Heart left ventricle (tissue), 16 donors: ENCODE data around the gene VPS13C. TPM values are rescaled to one million over a fixed set of nuclear protein-coding genes. Genes with fewer than 3 reads are reported as not detected.

Experiments
- ATAC-seq, 4 donors: fragments of 200-7000 bp; cut with Tn5 transposase; one replicate each; pipeline ENCODE4 v1.9.1; 2020 to 2022; ENCODE audit warnings: moderate library complexity in 4 of 4, mild to moderate bottlenecking in 3 of 4, moderate number of reproducible peaks in 1 of 4
- DNase-seq, 5 donors: peaks; one replicate each; pipeline ENCODE4 v3.0.0-alpha.2; 2020
- H3K27ac ChIP-seq, 12 donors: fragments of 200-600 bp; sonication (generic) in 4 of 12; one replicate each; pipeline versions ENCODE4 v1.5.0 to v1.8.0; 2016 to 2022; ENCODE audit warnings: mild to moderate bottlenecking in 2 of 12
- H3K27me3 ChIP-seq, 9 donors: fragments of 200-600 bp; sonication (generic) in 2 of 9; one replicate each; pipeline versions ENCODE4 v1.5.1 to v1.8.0; 2016 to 2022; ENCODE audit warnings: mild to moderate bottlenecking in 3 of 9
- H3K36me3 ChIP-seq, 9 donors: fragments of 200-600 bp; sonication (generic) in 2 of 9; one replicate each; pipeline versions ENCODE4 v1.5.0 to v1.8.0; 2018 to 2022; ENCODE audit warnings: mild to moderate bottlenecking in 2 of 9
- H3K4me1 ChIP-seq, 12 donors: fragments of 200-600 bp; sonication (generic) in 4 of 12; one replicate each; pipeline versions ENCODE4 v1.5.0 to v1.8.0; 2016 to 2022; ENCODE audit warnings: mild to moderate bottlenecking in 3 of 12
- H3K4me3 ChIP-seq, 12 donors: fragments of 200-600 bp; sonication (generic) in 4 of 12; one replicate each; pipeline versions ENCODE4 v1.5.0 to v1.8.0; 2017 to 2022; ENCODE audit warnings: mild to moderate bottlenecking in 9 of 12, moderate library complexity in 4 of 12
- H3K9me3 ChIP-seq, 12 donors: fragments of 200-600 bp; sonication (generic) in 4 of 12; one replicate each; pipeline versions ENCODE4 v1.5.0 to v1.8.0; 2016 to 2022; ENCODE audit warnings: mild to moderate bottlenecking in 1 of 12
- POLR2A ChIP-seq, 2 donors: fragments of 450-650 bp; IDR thresholded peaks; one replicate each; pipeline ENCODE4 v1.6.1; 2017; ENCODE audit warnings: antibody characterized with exemption in 2 of 2, mild to moderate bottlenecking in 2 of 2, moderate library complexity in 2 of 2
- WGBS, 4 donors: extraction: QIAGEN DNeasy Blood & Tissue Kit in 2 of 4; methylation state at CpG; one replicate each; pipeline versions ENCODE4 v1.1.5 to v1.1.7; 2013 to 2018; 5-methylcytosine and 5-hydroxymethylcytosine counted together
- intact Hi-C, 10 donors: fragments of 100-400 bp; cut with DNase I; formaldehyde crosslinking; loops; one replicate each; pipeline versions ENCODE4 v1.11.1 to v1.14.2; 2022
- polyA plus RNA-seq, 2 donors: library from polyadenylated mRNA; stranded (reverse); fragments of 200-250 nt; gene quantifications; one replicate each; pipeline ENCODE4 v1.2.3, GENCODE V29; 2013
- total RNA-seq, 9 donors: library from RNA; depleted of rRNA in 2 of 9; stranded (reverse); fragments of >200 nt in 2 of 9; fragmentation: NEBNext Ultra II Directional in 3 of 9; extraction: Animal tissue kit (Norgen Biotek cat#: 25700) in 3 of 9; gene quantifications; one replicate each; pipeline versions ENCODE4 v1.1.0 to v1.2.4, GENCODE V29; 2016 to 2023
- TF ChIP-seq, protein P1 (sequence below), 12 donors: fragments of 200-600 bp; sonication (generic) in 4 of 12; IDR thresholded peaks; one replicate each; pipeline versions ENCODE4 v1.5.0 to v1.8.0; 2018 to 2022; ENCODE audit warnings: antibody characterized with exemption in 12 of 12, mild to moderate bottlenecking in 5 of 12
- donor health status: ischemic (EF 13 %, LVEDD 7.1; RV severe dilation, severe dysfunction).
- donor health status: healthy with polysubstance abuse.
- donor health status: DM: no; HTN: yes; CAD: no.
- donor health status: DM: no; HTN: no; CAD: no.
- donor health status: ischemic (EF 25% LVEDD 6.9; RV normal size, moderate dysfunction).
- donor health status: ischemic (EF 25% LVEDD 5.7; RV mildly dilated, moderate dysfunction).
- donor health status: healthy.
- donor health status: DM: yes; HTN: yes; CAD: no.
- donor health status: ischemic (EF 35%, LVEDD 5.7; RV mildly dilated, moderate dysfunction).
- donor health status: nonischemic (EF 11% LVEDD 7.7; RV severe dilation, severe dysfunction).
- donor health status: DM: yes; HTN: yes; CAD: no.
- donor health status: PGD.
- donor health status: ischemic (EF 29% LVEDD 5.4; RV normal size, mild dysfunction).
- donor health status: nonischemic (EF 23%, LVEDD 6.1; RV moderate dilation, normal function).

Gene VPS13C
- total and polyA plus RNA-seq, 11 donors = 9.8 to 70.1 (median 36.5) TPM

GRCh38 chr15:61849447-61849846 is 210.8 kb downstream of the VPS13C start:
- no peak overlapping the region for H3K27ac ChIP-seq
- H3K4me1 ChIP-seq = no peaks in the 10 kb centered on the region
- WGBS, 4 donors = 96 to 100% (median 97%) methylated on average over 1 of the region's 1 CpG
- DNase-seq (no peak), ATAC-seq (no peak)
- no peak overlapping the region for H3K4me3 ChIP-seq
- H3K36me3 ChIP-seq = peaks cover 0 to 34% (median 28%) of the 10 kb centered on the region in 9 donors
- H3K27me3 ChIP-seq = no peaks in the 10 kb centered on the region
- TF ChIP-seq, protein P1, sequence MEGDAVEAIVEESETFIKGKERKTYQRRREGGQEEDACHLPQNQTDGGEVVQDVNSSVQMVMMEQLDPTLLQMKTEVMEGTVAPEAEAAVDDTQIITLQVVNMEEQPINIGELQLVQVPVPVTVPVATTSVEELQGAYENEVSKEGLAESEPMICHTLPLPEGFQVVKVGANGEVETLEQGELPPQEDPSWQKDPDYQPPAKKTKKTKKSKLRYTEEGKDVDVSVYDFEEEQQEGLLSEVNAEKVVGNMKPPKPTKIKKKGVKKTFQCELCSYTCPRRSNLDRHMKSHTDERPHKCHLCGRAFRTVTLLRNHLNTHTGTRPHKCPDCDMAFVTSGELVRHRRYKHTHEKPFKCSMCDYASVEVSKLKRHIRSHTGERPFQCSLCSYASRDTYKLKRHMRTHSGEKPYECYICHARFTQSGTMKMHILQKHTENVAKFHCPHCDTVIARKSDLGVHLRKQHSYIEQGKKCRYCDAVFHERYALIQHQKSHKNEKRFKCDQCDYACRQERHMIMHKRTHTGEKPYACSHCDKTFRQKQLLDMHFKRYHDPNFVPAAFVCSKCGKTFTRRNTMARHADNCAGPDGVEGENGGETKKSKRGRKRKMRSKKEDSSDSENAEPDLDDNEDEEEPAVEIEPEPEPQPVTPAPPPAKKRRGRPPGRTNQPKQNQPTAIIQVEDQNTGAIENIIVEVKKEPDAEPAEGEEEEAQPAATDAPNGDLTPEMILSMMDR (IDR thresholded peaks at IDR 0.05) = no peak
- no peak for TF ChIP-seq POLR2A (IDR thresholded peaks at IDR 0.05)
- no peaks in the 10 kb centered on the region for H3K9me3 ChIP-seq
- intact Hi-C loops = loop anchor here in 1 of 10 donors (10.0 kb wide), 1 partner anchor 55 kb away; no protein-coding TSS in a partner anchor

DNA sequence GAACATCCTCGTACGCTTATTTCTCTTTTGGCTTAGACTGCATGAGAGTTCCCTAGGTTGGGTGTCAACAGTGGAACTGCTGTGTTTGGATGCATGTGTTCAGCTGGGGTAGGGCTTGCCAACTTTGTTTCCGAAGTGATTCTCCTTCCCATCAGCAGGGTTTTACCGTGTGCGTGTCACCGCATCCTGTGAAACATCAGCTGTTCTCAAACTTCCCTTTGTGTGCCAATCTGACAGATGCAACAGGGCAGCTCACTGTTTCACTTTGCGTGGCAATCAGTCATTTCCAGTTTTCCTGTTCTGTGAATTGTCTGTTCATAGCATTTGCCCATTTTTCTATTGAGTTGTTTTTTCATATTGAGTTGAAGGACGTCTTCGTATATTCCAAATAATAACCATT is 218.8 kb downstream of the VPS13C start:
- peaks cover 0 to 6% (median 0%) of the 10 kb centered on the region in 9 donors for H3K27me3 ChIP-seq
- H3K9me3 ChIP-seq = no peaks in the 10 kb centered on the region
- DNase-seq = no peak
- intact Hi-C loops = loop anchor here in 1 of 10 donors (10.0 kb wide), 1 partner anchor 63 kb away; no protein-coding TSS in a partner anchor
- no peak for ATAC-seq
- no peak overlapping the region for H3K27ac ChIP-seq
- TF ChIP-seq, protein P1 (IDR thresholded peaks at IDR 0.05) = no peak
- no peak for TF ChIP-seq POLR2A (IDR thresholded peaks at IDR 0.05)
- 80 to 87% (median 84%) methylated on average over 9 of the region's 9 CpGs for WGBS, 4 donors
- H3K4me3 ChIP-seq = no peak overlapping the region
- no peaks in the 10 kb centered on the region for H3K4me1 ChIP-seq
- H3K36me3 ChIP-seq = no peaks in the 10 kb centered on the region

DNA sequence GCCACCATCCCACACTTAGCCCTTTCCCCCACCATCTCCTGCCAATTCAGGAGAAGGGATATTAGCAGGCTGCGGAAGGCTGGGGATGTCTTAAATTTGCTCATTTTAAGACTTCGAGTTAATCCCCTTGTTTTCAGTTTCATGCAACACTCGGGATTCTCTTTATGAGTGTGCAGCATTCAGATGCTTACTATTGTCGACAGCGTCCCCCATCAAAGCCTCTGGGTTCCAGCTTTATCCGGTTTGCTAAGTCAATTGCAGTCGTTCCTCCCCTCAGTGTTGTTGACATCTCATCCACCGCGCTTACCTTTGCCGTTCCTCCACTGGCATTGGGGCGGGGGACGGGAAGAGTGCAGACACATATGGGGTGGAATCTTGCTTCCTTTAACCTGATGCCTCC is 220.2 kb downstream of the VPS13C start:
- intact Hi-C loops = loop anchor here in 1 of 10 donors (10.0 kb wide), 1 partner anchor 65 kb away; no protein-coding TSS in a partner anchor
- TF ChIP-seq, protein P1 (IDR thresholded peaks at IDR 0.05) = no peak
- no peak for TF ChIP-seq POLR2A (IDR thresholded peaks at IDR 0.05)
- 72 to 81% (median 76%) methylated on average over 12 of the region's 12 CpGs for WGBS, 4 donors

DNA sequence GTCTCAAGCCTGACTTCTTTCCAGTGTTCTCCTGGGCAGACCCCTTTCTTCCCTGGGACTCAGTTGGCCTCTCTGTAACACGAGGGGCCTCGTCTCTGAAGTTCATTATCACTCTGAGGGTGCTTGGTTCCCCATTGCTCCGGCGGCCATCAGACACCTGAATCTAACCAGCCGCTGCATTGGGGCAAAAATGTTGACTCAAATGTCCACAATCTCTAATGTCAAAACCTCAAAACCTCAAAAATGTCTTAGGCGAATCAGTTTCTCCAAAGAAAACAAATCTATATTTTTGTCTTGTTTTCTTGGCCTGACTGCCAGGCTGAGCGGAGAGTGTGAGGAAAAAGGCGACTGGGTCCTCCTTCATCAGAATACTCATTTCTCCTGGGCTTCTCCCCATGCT is 220.7 kb downstream of the VPS13C start:
- H3K27ac ChIP-seq = no peak overlapping the region
- intact Hi-C loops = loop anchor here in 7 of 10 donors (5.0 to 10.0 kb wide), 11 partner anchors 645 to 1485 kb away; no protein-coding TSS in a partner anchor
- TF ChIP-seq, protein P1 (IDR thresholded peaks at IDR 0.05) = no peak
- no peak for TF ChIP-seq POLR2A (IDR thresholded peaks at IDR 0.05)
- no peaks in the 10 kb centered on the region for H3K9me3 ChIP-seq
- peaks cover 0 to 6% (median 0%) of the 10 kb centered on the region in 9 donors for H3K27me3 ChIP-seq
- DNase-seq (no peak), ATAC-seq (no peak)
- no peaks in the 10 kb centered on the region for H3K36me3 ChIP-seq
- H3K4me1 ChIP-seq = peaks cover 0 to 9% (median 2%) of the 10 kb centered on the region in 12 donors
- no peak overlapping the region for H3K4me3 ChIP-seq
- 90 to 92% (median 91%) methylated on average over 8 of the region's 8 CpGs for WGBS, 4 donors

More for the DNA sequence above, 220.2 kb downstream of the VPS13C start:
- Histone ChIP-seq H3K4me3 (no peak overlapping the region), H3K4me1 (peaks cover 0 to 7% (median 2%) of the 10 kb centered on the region in 12 donors), H3K27ac (no peak overlapping the region), H3K9me3 (no peaks in the 10 kb centered on the region), H3K27me3 (peaks cover 0 to 6% (median 0%) of the 10 kb centered on the region in 9 donors), H3K36me3 (no peaks in the 10 kb centered on the region)
- DNase-seq = no peak
- no peak for ATAC-seq
